NB4 (cell line): ENCODE results near the gene TRIP13.

Source experiments
- DNase-seq: peaks from one replicate; pipeline ENCODE4 v3.0.0; 2010; ENCODE audit warnings: low read depth
- H3K4me3 ChIP-seq: one replicate; pipeline ENCODE4 v1.5.1; 2011; ENCODE audit warnings: mild to moderate bottlenecking, low read depth, low read length, moderate library complexity
- MYC ChIP-seq: IDR thresholded peaks from 2 replicates; pipeline ENCODE4 v1.6.1; 2011; ENCODE audit warnings: low read depth, low read length
- POLR2A ChIP-seq: IDR thresholded peaks from 2 replicates; pipeline ENCODE4 v1.6.1; 2011; ENCODE audit warnings: mild to moderate bottlenecking; ENCODE audit not compliant: insufficient read length; ENCODE audit errors: extremely low read depth
- TF ChIP-seq, protein P1 (sequence below): IDR thresholded peaks from 2 replicates; pipeline ENCODE4 v1.6.1; 2011; ENCODE audit warnings: low read depth, low read length
- TF ChIP-seq, protein P2 (sequence below): IDR thresholded peaks from one replicate; pipeline ENCODE4 v1.5.1; 2012; ENCODE audit warnings: low read depth, low read length

TRIP13 gene

DNA sequence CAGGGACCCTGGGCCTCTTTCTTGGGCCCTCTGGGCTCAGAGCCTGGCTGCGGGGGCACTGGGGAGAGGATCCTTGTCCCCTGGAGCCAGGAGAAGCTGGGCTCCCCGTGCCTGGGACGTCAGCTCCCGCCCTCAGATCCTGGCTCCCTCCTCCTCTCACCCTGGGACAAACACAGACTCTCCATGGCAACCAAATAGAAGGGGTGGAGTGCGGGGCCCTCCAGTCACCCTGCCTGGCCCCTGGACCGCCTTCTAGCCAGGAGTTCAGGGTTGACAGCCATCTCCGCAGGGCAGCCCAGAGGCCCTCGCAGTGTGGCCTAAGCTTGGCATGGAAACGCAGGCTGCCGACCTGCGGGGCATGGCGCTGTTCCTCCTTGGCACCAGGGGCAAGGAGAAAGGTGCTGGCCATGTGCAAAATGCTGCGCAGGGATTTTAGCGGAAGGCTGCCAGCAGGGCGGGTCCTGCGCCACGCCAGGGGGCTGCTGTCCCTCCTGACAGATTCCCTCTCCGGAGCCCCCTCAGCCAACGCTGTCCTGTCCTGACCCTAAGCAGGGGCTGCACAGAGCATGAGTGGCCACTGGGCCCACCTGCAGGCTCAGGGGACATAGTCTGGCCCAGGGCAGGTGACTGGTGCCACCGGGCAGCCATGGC lies 42.9 kb upstream of the TRIP13 start:
- H3K4me3 ChIP-seq = no peak overlapping the region
- no peak for DNase-seq
- no peak for TF ChIP-seq POLR2A
- TF ChIP-seq, protein P1, sequence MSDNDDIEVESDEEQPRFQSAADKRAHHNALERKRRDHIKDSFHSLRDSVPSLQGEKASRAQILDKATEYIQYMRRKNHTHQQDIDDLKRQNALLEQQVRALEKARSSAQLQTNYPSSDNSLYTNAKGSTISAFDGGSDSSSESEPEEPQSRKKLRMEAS = no peak
- TF ChIP-seq MYC = no peak
- TF ChIP-seq, protein P2, sequence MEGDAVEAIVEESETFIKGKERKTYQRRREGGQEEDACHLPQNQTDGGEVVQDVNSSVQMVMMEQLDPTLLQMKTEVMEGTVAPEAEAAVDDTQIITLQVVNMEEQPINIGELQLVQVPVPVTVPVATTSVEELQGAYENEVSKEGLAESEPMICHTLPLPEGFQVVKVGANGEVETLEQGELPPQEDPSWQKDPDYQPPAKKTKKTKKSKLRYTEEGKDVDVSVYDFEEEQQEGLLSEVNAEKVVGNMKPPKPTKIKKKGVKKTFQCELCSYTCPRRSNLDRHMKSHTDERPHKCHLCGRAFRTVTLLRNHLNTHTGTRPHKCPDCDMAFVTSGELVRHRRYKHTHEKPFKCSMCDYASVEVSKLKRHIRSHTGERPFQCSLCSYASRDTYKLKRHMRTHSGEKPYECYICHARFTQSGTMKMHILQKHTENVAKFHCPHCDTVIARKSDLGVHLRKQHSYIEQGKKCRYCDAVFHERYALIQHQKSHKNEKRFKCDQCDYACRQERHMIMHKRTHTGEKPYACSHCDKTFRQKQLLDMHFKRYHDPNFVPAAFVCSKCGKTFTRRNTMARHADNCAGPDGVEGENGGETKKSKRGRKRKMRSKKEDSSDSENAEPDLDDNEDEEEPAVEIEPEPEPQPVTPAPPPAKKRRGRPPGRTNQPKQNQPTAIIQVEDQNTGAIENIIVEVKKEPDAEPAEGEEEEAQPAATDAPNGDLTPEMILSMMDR = no peak

DNA sequence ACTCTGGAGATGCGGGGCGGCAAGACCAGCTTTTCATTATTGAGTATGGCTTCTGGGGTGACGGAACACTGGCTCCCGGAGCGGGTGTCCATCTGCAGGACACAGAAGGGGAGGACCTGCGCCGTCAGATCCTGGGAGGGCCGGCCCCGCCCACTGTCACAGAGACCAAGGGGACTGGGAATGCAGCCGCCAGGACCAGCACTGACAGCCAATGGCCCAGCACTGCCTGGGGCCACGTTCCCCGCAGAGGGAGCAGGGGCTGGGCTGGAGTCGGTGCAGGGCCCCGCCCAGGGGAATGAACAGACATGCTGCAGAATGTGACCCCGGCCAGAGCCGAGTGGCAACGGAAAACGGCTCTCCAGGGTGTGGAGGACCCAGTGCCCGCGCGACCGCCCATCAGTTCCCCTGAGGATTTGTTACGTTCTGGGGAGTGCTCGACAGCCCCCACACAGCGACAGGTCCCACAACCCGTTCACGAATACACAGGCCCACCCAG lies 42.1 kb upstream of the TRIP13 start, which contains the start of gene ZDHHC11:
Gene ZDHHC11 (minus strand): TSS at position 476 of the 496 bp plus-strand sequence. CDS start 384 bp downstream, at position 92.
- no peak for DNase-seq
- no peak within 1 kb of the TSS for H3K4me3 ChIP-seq

DNA sequence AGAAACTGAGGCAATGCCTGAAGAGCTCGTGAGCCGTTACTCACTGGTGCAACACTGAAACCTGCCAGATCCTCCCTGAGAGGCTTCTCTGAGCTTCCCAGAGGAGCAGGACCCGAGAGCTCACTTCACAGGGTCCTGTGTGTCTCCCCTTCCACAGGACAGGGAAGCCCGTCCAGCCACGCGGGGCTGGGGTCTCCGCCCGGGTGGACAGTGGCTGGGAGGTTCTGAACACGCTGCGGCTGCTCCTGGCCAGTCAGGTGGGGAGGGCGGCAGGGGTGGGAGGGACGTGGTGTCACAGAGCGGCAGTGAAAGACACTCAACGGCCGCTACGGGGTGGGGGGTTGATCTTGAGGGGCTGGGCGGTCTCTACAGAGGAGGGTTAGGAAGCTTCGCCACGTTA lies 41.6 kb upstream of the TRIP13 start:
- H3K4me3 ChIP-seq = no peak overlapping the region
- TF ChIP-seq, protein P2 = no peak
- TF ChIP-seq, protein P1 = no peak
- TF ChIP-seq MYC = no peak
- no peak for TF ChIP-seq POLR2A
- DNase-seq = no peak

More for the DNA sequence above, 42.1 kb upstream of the TRIP13 start, which contains the start of gene ZDHHC11:
- TF ChIP-seq, protein P1 = no peak
- TF ChIP-seq, protein P2 = no peak
- no peak for TF ChIP-seq MYC
- no peak for TF ChIP-seq POLR2A

DNA sequence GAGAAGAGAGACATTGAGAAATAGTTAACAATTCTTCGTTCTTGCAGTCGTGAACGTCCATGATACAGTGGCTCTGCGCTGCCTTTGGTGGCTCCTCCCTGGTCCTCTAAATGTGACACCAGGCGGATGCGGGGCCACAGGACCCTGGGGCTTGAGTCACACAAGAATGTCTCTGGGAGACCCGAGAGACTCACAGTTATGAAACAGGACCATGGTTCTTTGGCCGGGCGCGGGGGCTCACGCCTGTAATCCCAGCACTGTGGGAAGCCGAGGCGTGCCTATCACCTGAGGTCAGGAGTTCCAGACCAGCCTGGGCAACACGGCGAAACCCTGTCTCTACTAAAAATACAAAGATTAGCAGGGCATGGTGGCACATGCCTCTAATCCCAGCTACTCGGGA lies 41.1 kb upstream of the TRIP13 start:
- TF ChIP-seq, protein P1 = no peak
- TF ChIP-seq POLR2A (no peak), MYC (no peak)
- TF ChIP-seq, protein P2 = no peak
- no peak overlapping the region for H3K4me3 ChIP-seq
- DNase-seq = no peak

DNA sequence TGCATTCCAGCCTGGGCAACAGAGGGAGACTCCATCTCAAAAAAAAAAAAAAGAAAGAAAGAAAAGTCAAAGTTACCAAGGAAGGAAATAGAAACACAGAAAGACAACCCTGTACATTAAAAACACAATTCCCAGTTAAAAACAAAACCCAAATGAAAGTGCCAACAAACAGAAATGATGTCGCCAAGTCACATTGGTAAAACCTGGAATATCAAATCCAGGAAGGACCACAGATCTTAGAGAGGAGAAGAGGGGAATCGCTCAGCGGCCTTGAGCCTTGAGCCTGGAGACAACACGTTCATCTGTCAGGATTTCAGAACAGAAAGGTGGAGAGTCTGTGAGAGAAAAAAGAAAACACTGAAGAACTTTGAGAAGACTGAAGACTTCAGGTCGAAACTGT lies 40.7 kb upstream of the TRIP13 start:
- no peak overlapping the region for H3K4me3 ChIP-seq
- TF ChIP-seq POLR2A = no peak
- TF ChIP-seq MYC = no peak
- TF ChIP-seq, protein P1 = no peak
- TF ChIP-seq, protein P2 = no peak
- DNase-seq = no peak
